HepG2 (cell line): ENCODE data around the gene NAGK. TPM values are rescaled to one million over a fixed set of nuclear protein-coding genes. Genes with fewer than 3 reads are reported as not detected.

ENCODE experiments used
- ATAC-seq: fragments of 200-7000 bp; cut with Tn5 transposase; 3 replicates; pipeline ENCODE4 v1.9.1; 2020; ENCODE audit warnings: mild to moderate bottlenecking, moderate library complexity
- BruUV-seq: library from RNA; stranded (reverse); fragments of 400-500 nt; replicated peaks from 2 replicates; lab custom pipeline; 2021; lab: Mats Ljungman, UMichigan
- CTCF ChIA-PET: fragments of 300-600 bp; formaldehyde crosslinking; extraction: SDS; loops from one replicate; lab custom pipeline; 2021; ENCODE audit warnings: low total read pairs, inconsistent platforms, low intra/inter-chr PET ratio; lab: Yijun Ruan, JAX
- POLR2A ChIA-PET: fragments of 350-600 bp; sonication (Branson Sonifier 250); formaldehyde crosslinking; loops from one replicate; lab custom pipeline; 2020; ENCODE audit warnings: antibody characterized with exemption, inconsistent platforms; lab: Yijun Ruan, JAX
- DNase-seq: peaks from one replicate; pipeline ENCODE4 v3.0.0-alpha.2; 2015; ENCODE audit warnings: low spot score
- FAIRE-seq: peaks from 3 replicates; lab custom pipeline; 2011; peaks lifted over from hg19 to GRCh38; lab: Jason Lieb, UNC
- H2AFZ ChIP-seq: one replicate; pipeline ENCODE4 v1.6.1; 2011; ENCODE audit warnings: low read length, inconsistent platforms
- H3K27ac ChIP-seq: fragments of 300-600 bp; 3 replicates; pipeline ENCODE4 v1.8.0; 2011; ENCODE audit warnings: mixed run types, mild to moderate bottlenecking, mixed read lengths, low read length, inconsistent platforms; ENCODE audit not compliant: insufficient read depth; ENCODE audit errors: extremely low read length
- H3K27me3 ChIP-seq, 2 experiments: fragments of 200-600 bp in 1 of 2; 2 replicates in 1 of 2; 3 replicates in 1 of 2; pipeline versions ENCODE4 v1.6.0 to v1.8.0; 2011; ENCODE audit warnings: low read length in 2 of 2, mild to moderate bottlenecking in 2 of 2, moderate library complexity in 2 of 2, inconsistent platforms in 1 of 2; ENCODE audit not compliant: insufficient read depth in 2 of 2, control insufficient read depth in 1 of 2
- H3K36me3 ChIP-seq, 2 experiments: fragments of 200-600 bp in 1 of 2; replicated peaks in 1 of 2; 2 replicates in 1 of 2; 3 replicates in 1 of 2; pipeline versions ENCODE4 v1.5.1 to v1.8.0; 2011; ENCODE audit warnings: low read length in 2 of 2, inconsistent platforms in 1 of 2; ENCODE audit not compliant: insufficient read depth in 2 of 2, control insufficient read depth in 1 of 2
- H3K4me1 ChIP-seq: 2 replicates; pipeline ENCODE4 v1.5.1; 2012; ENCODE audit warnings: low read length, inconsistent platforms; ENCODE audit not compliant: insufficient read depth
- H3K4me2 ChIP-seq: 2 replicates; pipeline ENCODE4 v1.6.0; 2011; ENCODE audit warnings: low read depth, low read length, inconsistent platforms
- H3K4me3 ChIP-seq, 3 experiments: fragments of 200-600 bp in 1 of 3; sonication (generic), shearing (Covaris generic) in 1 of 3; replicated peaks in 1 of 3; 2 replicates each; pipeline ENCODE4 v1.5.1; 2011 to 2016; ENCODE audit warnings: low read length in 3 of 3, inconsistent platforms in 2 of 3, low read depth in 2 of 3, mild to moderate bottlenecking in 2 of 3, control low read depth in 1 of 3, mixed read lengths in 1 of 3; ENCODE audit not compliant: insufficient read depth in 1 of 3
- H3K79me2 ChIP-seq: one replicate; pipeline ENCODE4 v1.6.1; 2011; ENCODE audit warnings: low read length, inconsistent platforms; ENCODE audit not compliant: insufficient read depth
- H3K9ac ChIP-seq: 2 replicates; pipeline ENCODE4 v1.6.0; 2011; ENCODE audit warnings: mild to moderate bottlenecking, low read depth, low read length, inconsistent platforms; ENCODE audit not compliant: insufficient read depth
- H3K9me3 ChIP-seq: 2 replicates; pipeline ENCODE4 v1.5.1; 2012; ENCODE audit warnings: mild to moderate bottlenecking, low read length
- H4K20me1 ChIP-seq: 2 replicates; pipeline ENCODE4 v1.6.0; 2011; ENCODE audit warnings: inconsistent platforms, mild to moderate bottlenecking, low read length, moderate library complexity; ENCODE audit not compliant: insufficient read depth
- HMG20A ChIP-seq: IDR thresholded peaks from 2 replicates; pipeline ENCODE4 v1.6.1; 2016; ENCODE audit warnings: borderline replicate concordance
- NR2F1 ChIP-seq, 2 experiments: fragments of 450-650 bp in 1 of 2; formaldehyde crosslinking in 1 of 2; IDR thresholded peaks; 2 replicates each; pipeline versions ENCODE4 v1.5.0 to v1.6.1; 2016 to 2020; ENCODE audit warnings: mild to moderate bottlenecking in 1 of 2, missing compliant biosample characterization in 1 of 2, missing genetic modification reagents in 1 of 2, moderate library complexity in 1 of 2
- PAF1 ChIP-seq: IDR thresholded peaks from 2 replicates; pipeline ENCODE4 v1.6.1; 2016; ENCODE audit warnings: missing genetic modification reagents, missing compliant biosample characterization
- SALL1 ChIP-seq: sonication (generic); formaldehyde crosslinking; IDR thresholded peaks from 2 replicates; pipeline ENCODE4 v1.8.0; 2022; ENCODE audit warnings: mild to moderate bottlenecking, missing genetic modification reagents
- SYNCRIP ChIP-seq: fragments of 200-400 bp; formaldehyde crosslinking; IDR thresholded peaks from 2 replicates; pipeline ENCODE4 v1.6.1; 2018; ENCODE audit warnings: mild to moderate bottlenecking, low read depth, low read length; ENCODE audit not compliant: insufficient read depth
- ZFYVE20 ChIP-seq: sonication (generic); formaldehyde crosslinking; IDR thresholded peaks from 2 replicates; pipeline ENCODE4 v1.8.0; 2023; ENCODE audit warnings: low read depth, mild to moderate bottlenecking, moderate library complexity, missing genetic modification reagents, borderline replicate concordance
- ZNF737 ChIP-seq: sonication (generic); formaldehyde crosslinking; IDR thresholded peaks from 2 replicates; pipeline ENCODE4 v1.5.0; 2020; ENCODE audit warnings: missing genetic modification reagents, mild to moderate bottlenecking, borderline replicate concordance
- ZNF747 ChIP-seq: sonication (generic); formaldehyde crosslinking; IDR thresholded peaks from 2 replicates; pipeline ENCODE4 v1.8.1; 2023; ENCODE audit warnings: missing genetic modification reagents, mild to moderate bottlenecking, borderline replicate concordance
- ZNF816 ChIP-seq: sonication (generic); formaldehyde crosslinking; IDR thresholded peaks from 2 replicates; pipeline ENCODE4 v1.8.0; 2022; ENCODE audit warnings: missing genetic modification reagents, mild to moderate bottlenecking, borderline replicate concordance
- WGBS: methylation state at CpG from one replicate; pipeline ENCODE4 v1.1.6; 2017; ENCODE audit warnings: low lambda C conversion rate; 5-methylcytosine and 5-hydroxymethylcytosine counted together
- in situ Hi-C: cut with HindIII; loops from 2 replicates; pipeline ENCODE4 v1.10.0; 2017; ENCODE audit warnings: low pct_unique_long_range_greater_than_20kb; ENCODE audit not compliant: extremely low pct_ligation_motif_present
- intact Hi-C: fragments of 100-400 bp; cut with micrococcal nuclease; formaldehyde crosslinking; loops from one replicate; pipeline ENCODE4 v1.10.0; 2022; ENCODE audit not compliant: unreplicated experiment
- polyA plus RNA-seq, 8 experiments: library from polyadenylated mRNA; depleted of rRNA in 3 of 8; stranded (reverse) in 7 of 8; unstranded in 1 of 8; fragments of >200 nt; fragmentation: Illumina TruSeq in 4 of 8; extraction: Trizol in 4 of 8; gene quantifications; 2 replicates each; pipeline versions ENCODE4 v1.2.1 to v1.2.3, GENCODE V29; 2011 to 2016; ENCODE audit warnings: low read depth in 4 of 8, missing spikeins in 1 of 8, mixed read lengths in 1 of 8; ENCODE audit not compliant: insufficient read depth in 1 of 8
- total RNA-seq, 5 experiments: library from RNA; depleted of rRNA; stranded (reverse); fragments of >200 nt; fragmentation: Illumina TruSeq; extraction: Trizol; gene quantifications; 2 replicates each; pipeline ENCODE4 v1.2.3, GENCODE V29; 2016; ENCODE audit warnings: low read depth in 1 of 5
- TF ChIP-seq, protein P1 (sequence below): sonication (generic); formaldehyde crosslinking; IDR thresholded peaks from 2 replicates; pipeline ENCODE4 v1.5.1; 2020; ENCODE audit warnings: mild to moderate bottlenecking, moderate library complexity, missing genetic modification reagents
- TF ChIP-seq, protein P2 (sequence below): sonication (generic); formaldehyde crosslinking; IDR thresholded peaks from 2 replicates; pipeline ENCODE4 v1.8.1; 2023; ENCODE audit warnings: mild to moderate bottlenecking, moderate library complexity, missing genetic modification reagents

Gene NAGK
- total and polyA plus RNA-seq, 2 of the 13 experiments (the other 11 are each of a cell fraction or from before 2014, with no cell fraction given): 24.4 to 35.2 TPM

DNA sequence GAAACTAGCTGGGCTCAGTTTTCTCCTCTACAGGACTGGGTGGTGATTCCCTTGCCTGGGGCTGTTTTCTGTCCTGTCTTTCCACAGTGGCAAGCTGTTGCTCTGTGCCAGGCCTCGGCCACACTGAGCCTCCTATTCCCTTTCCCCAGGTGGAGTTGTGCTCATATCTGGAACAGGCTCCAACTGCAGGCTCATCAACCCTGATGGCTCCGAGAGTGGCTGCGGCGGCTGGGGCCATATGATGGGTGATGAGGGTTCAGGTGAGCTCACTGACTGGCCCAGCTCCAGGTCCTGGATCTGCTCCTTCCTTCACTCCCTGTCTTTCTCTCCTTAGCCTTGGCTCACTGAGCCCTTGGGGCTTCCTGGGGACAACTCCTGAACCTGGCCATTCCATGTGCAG is 4.0 kb downstream of the NAGK start:
- H3K4me1 ChIP-seq: peaks cover 28% of the 10 kb centered on the region
- H3K9me3 ChIP-seq: no peaks in the 10 kb centered on the region
- H3K36me3 ChIP-seq: peaks cover 5 to 46% of the 10 kb centered on the region in 2 experiments
- no peak overlapping the region for H2AFZ ChIP-seq
- H3K9ac ChIP-seq: no peak overlapping the region
- intact Hi-C loops: no loop called here
- no peak for TF ChIP-seq ZNF737 (CRISPR knock-in tag)
- TF ChIP-seq SYNCRIP: no peak
- no peak for TF ChIP-seq ZFYVE20 (CRISPR knock-in tag)
- H3K27me3 ChIP-seq: no peaks in the 10 kb centered on the region
- FAIRE-seq (no peak), ATAC-seq (no peak), DNase-seq (no peak)
- ChIA-PET POLR2A (no interaction called here), CTCF (no interaction called here)
- H3K4me2 ChIP-seq: no peak overlapping the region
- H4K20me1 ChIP-seq: no peaks in the 10 kb centered on the region
- no peak overlapping the region for H3K4me3 ChIP-seq
- H3K79me2 ChIP-seq: peaks cover 14% of the 10 kb centered on the region
- no peak overlapping the region for H3K27ac ChIP-seq
- no TSS peak for BruUV-seq
- WGBS: 94% methylated on average over 4 of the region's 4 CpGs
- in situ Hi-C loops: no loop called here

DNA sequence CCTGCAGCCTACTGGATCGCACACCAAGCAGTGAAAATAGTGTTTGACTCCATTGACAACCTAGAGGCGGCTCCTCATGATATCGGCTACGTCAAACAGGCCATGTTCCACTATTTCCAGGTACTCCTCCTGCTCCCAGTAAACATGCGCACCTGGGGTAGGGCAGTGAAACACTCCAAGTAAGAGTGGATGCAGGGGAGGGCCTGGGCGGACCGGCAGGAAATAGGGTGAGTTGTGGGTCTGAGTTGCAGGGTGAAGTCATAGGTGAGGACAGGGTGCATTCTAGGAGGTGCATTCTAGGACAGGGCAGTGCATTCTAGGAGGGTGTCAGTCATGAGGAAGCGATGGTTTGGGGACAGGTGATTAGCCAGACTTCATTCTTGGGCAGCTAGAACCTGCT is 5.0 kb downstream of the NAGK start:
- Histone ChIP-seq H3K4me3 (no peak overlapping the region), H3K27me3 (no peaks in the 10 kb centered on the region), H3K4me2 (no peak overlapping the region), H3K9me3 (no peaks in the 10 kb centered on the region), H3K4me1 (peaks cover 22% of the 10 kb centered on the region), H2AFZ (no peak overlapping the region), H3K9ac (no peak overlapping the region), H4K20me1 (no peaks in the 10 kb centered on the region), H3K36me3 (peaks cover 7 to 56% of the 10 kb centered on the region in 2 experiments), H3K79me2 (peaks cover 11% of the 10 kb centered on the region), H3K27ac (no peak overlapping the region)
- TF ChIP-seq, protein P1, sequence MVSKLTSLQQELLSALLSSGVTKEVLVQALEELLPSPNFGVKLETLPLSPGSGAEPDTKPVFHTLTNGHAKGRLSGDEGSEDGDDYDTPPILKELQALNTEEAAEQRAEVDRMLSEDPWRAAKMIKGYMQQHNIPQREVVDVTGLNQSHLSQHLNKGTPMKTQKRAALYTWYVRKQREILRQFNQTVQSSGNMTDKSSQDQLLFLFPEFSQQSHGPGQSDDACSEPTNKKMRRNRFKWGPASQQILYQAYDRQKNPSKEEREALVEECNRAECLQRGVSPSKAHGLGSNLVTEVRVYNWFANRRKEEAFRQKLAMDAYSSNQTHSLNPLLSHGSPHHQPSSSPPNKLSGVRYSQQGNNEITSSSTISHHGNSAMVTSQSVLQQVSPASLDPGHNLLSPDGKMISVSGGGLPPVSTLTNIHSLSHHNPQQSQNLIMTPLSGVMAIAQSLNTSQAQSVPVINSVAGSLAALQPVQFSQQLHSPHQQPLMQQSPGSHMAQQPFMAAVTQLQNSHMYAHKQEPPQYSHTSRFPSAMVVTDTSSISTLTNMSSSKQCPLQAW (CRISPR knock-in tag): no peak
- TF ChIP-seq, protein P2, sequence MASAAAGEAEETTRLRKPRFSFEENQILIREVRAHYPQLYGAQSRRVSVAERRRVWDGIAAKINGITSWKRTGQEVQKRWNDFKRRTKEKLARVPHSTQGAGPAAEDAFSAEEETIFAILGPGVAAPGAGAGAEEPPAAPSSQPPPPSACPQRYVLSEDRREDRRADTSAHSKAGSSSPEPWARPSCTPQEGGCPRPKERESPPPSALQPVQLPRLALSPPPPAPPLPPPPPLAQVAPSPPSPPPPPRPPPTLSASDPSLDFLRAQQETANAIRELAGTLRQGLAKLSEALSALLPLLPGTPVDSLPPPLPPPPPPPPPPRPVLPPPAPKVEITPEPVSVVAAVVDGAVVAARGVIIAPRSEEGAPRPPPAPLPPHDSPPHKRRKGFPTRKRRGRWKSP (CRISPR knock-in tag): no peak
- no peak for TF ChIP-seq SALL1 (CRISPR knock-in tag)
- no peak for TF ChIP-seq ZNF747 (CRISPR knock-in tag)
- TF ChIP-seq ZNF816 (CRISPR knock-in tag): no peak
- TF ChIP-seq PAF1 (CRISPR knock-in tag): no peak
- no peak for TF ChIP-seq HMG20A (CRISPR knock-in tag)
- TF ChIP-seq NR2F1 (CRISPR knock-in tag; IDR thresholded peaks at IDR 0.05): no peak
- no TSS peak for BruUV-seq
- ChIA-PET POLR2A (no interaction called here), CTCF (no interaction called here)
- FAIRE-seq (no peak), ATAC-seq (no peak), DNase-seq (no peak)
- intact Hi-C loops (no loop called here), in situ Hi-C loops (no loop called here)
- 87% methylated on average over 8 of the region's 8 CpGs for WGBS
